Peyer's patch (tissue), 4 donors: ENCODE data around the gene LMLN. TPM values are rescaled to one million over a fixed set of nuclear protein-coding genes. Genes with fewer than 3 reads are reported as not detected.
"Not testable (repeated sequence)": the region's sequence is repeated elsewhere in the genome, so short reads cannot be mapped to it uniquely, and the experiment has no call there.

Source experiments
- DNase-seq, 3 donors: peaks; one replicate each; pipeline ENCODE4 v3.0.0-alpha.2; 2017 to 2019
- H3K27ac ChIP-seq, 4 donors: fragments of 200-600 bp; sonication (generic); one replicate each; pipeline ENCODE4 v1.5.1; 2016 to 2019
- H3K27me3 ChIP-seq, 2 donors: fragments of 200-600 bp; sonication (generic); one replicate each; pipeline ENCODE4 v1.5.1; 2019
- H3K36me3 ChIP-seq, 3 donors: fragments of 200-600 bp; sonication (generic); one replicate each; pipeline ENCODE4 v1.5.1; 2016 to 2019
- H3K4me1 ChIP-seq, 4 donors: fragments of 200-600 bp; sonication (generic); one replicate each; pipeline ENCODE4 v1.5.1; 2016 to 2019
- H3K4me3 ChIP-seq, 4 donors: fragments of 200-600 bp; sonication (generic); 1 replicate in 3 of 4; 2 replicates in 1 of 4; pipeline ENCODE4 v1.5.1; 2016 to 2019; ENCODE audit warnings: mild to moderate bottlenecking in 1 of 4
- H3K9me3 ChIP-seq, 4 donors: fragments of 200-600 bp; sonication (generic); one replicate each; pipeline ENCODE4 v1.5.1; 2016 to 2019; ENCODE audit warnings: mild to moderate bottlenecking in 1 of 4
- CTCF ChIP-seq, 6 experiments: fragments of 450-650 bp in 4 of 6; fragments of 200-600 bp in 2 of 6; sonication (generic) in 1 of 6; IDR thresholded peaks; one replicate each; pipeline ENCODE4 v1.5.1; 2017 to 2019; ENCODE audit warnings: antibody characterized with exemption in 6 of 6, mild to moderate bottlenecking in 3 of 6, moderate library complexity in 1 of 6
- POLR2A ChIP-seq, 2 donors: fragments of 450-650 bp; IDR thresholded peaks; one replicate each; pipeline ENCODE4 v1.5.1; 2017; ENCODE audit warnings: antibody characterized with exemption in 2 of 2, mild to moderate bottlenecking in 2 of 2, moderate library complexity in 2 of 2
- total RNA-seq, 4 donors: library from RNA; depleted of rRNA; stranded (reverse); fragments of >200 nt; gene quantifications; one replicate each; pipeline ENCODE4 v1.1.0, GENCODE V29; 2016

LMLN gene
- total RNA-seq, 4 donors from 2014 or later, result 0.83 to 6.2 (median 4.2) TPM

- no peaks in the 10 kb centered on the region for H3K9me3 ChIP-seq
- H3K27ac ChIP-seq, result peak overlapping the region; percentile 59 to 70 (median 67)
- H3K27me3 ChIP-seq, result no peaks in the 10 kb centered on the region
- H3K36me3 ChIP-seq, result peaks cover 0 to 5% (median 0%) of the 10 kb centered on the region in 3 donors
- H3K4me1 ChIP-seq, result peaks cover 0 to 18% (median 5%) of the 10 kb centered on the region in 4 donors
- TF ChIP-seq CTCF (IDR thresholded peaks at IDR 0.05) (no peak), POLR2A (IDR thresholded peaks at IDR 0.05) (no peak)
- H3K4me3 ChIP-seq, result peak overlapping the region; percentile 71 to 86 (median 84)
- no peak for DNase-seq
Measured at GRCh38 chr3:197960694-197961581, 921 bp downstream of the LMLN start.

DNA sequence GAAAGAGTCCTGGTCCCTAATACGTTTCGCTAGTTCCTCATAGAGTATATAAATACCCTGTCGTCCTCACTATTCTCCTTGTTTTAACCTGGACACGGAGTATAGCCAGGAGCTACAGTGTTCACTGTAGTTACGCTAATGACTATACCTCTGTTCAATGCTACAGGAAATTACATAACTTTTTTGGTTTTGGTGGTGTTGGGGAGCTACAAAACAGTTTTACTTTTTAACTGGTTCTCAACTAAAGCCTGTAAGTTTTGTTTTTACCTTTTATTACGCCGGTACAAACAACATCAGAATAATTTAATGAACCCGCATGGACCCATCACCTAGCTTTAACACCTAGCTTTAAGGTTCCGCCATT is 1.5 kb downstream of the LMLN start:
- Histone ChIP-seq H3K4me3 (no peak overlapping the region), H3K4me1 (peaks cover 0 to 18% (median 5%) of the 10 kb centered on the region in 4 donors), H3K27me3 (no peaks in the 10 kb centered on the region), H3K27ac (no peak overlapping the region), H3K36me3 (no peaks in the 10 kb centered on the region), H3K9me3 (no peaks in the 10 kb centered on the region)
- DNase-seq, result no peak
- no peak for TF ChIP-seq POLR2A (IDR thresholded peaks at IDR 0.05)
- no peak for TF ChIP-seq CTCF (IDR thresholded peaks at IDR 0.05)

DNA sequence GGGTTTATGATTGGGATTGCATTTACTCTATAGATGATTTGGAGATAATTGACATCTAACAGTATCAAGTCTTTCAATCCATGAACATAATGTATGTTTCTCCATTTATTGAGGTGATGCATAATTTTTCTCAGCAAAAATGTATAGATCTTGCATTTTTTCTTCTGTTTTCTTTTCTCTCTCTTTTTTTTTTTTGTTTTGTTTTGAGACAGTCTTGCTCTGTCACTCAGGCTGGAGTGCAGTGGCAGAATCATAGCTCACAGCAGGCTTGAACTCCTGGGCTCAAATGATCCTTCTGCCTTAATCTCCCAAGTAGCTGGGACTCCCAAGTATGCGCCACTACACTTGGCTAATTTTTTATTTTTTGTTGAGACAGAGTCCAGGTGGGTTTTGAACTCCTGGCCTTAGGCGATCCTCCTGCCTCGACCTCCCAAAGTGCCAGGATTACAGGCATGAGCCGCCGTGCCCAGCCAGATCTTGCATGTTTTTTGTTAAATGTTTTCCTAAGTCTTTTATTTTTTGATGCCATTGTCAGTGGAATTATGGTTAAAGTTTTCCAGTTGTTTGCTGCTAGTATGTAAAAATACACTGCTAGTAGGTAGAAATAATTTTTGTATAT is 3.1 kb downstream of the LMLN start:
- TF ChIP-seq POLR2A (IDR thresholded peaks at IDR 0.05), result no peak
- no peak for TF ChIP-seq CTCF (IDR thresholded peaks at IDR 0.05)
- H3K36me3 ChIP-seq, result no peaks in the 10 kb centered on the region

DNA sequence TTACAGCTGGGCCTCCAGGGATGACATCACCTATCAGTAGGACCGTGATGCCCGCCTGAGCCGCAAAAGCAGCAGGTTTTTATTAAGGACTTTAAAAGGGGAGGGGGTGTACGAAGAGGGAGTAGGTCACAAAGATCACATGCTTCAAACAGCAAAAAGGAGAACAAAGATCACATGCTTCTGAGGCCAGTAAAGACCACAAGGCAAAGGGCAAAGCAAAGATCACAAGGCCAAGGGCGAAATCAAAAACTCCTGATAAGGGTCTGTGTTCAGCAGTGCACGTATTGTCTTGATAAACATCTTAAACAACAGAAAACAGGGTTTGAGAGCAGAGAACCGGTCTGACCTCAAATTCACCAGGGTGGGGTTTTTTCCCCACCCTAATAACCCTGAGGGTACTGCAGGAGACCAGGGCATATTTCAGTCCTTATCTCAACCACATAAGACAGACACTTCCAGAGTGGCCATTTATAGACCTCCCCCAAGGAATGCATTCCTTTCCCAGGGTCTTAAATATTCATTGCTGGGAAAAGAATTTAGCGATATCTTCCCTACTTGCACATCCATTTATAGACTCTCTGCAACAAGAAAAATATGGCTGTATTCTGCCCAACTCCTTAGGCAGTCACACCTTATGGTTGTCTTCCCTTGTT is 7.4 kb downstream of the LMLN start:
- DNase-seq, H3K4me3 ChIP-seq, H3K27me3 ChIP-seq, H3K27ac ChIP-seq, H3K9me3 ChIP-seq, H3K36me3 ChIP-seq, H3K4me1 ChIP-seq: not testable (repeated sequence)

More for the DNA sequence above, 3.1 kb downstream of the LMLN start:
- H3K4me1 ChIP-seq, result peaks cover 0 to 18% (median 5%) of the 10 kb centered on the region in 4 donors
- H3K27me3 ChIP-seq, result no peaks in the 10 kb centered on the region
- H3K9me3 ChIP-seq, result peaks cover 0 to 6% (median 0%) of the 10 kb centered on the region in 4 donors
- H3K4me3 ChIP-seq, result no peak overlapping the region
- no peak overlapping the region for H3K27ac ChIP-seq
- no peak for DNase-seq

GRCh38 chr3:197970588-197970987 is 10.6 kb downstream of the LMLN start:
- H3K27me3 ChIP-seq, result no peaks in the 10 kb centered on the region
- H3K36me3 ChIP-seq, result no peaks in the 10 kb centered on the region
- TF ChIP-seq POLR2A (IDR thresholded peaks at IDR 0.05) (no peak), CTCF (IDR thresholded peaks at IDR 0.05) (no peak)
- peaks cover 0 to 6% (median 0%) of the 10 kb centered on the region in 4 donors for H3K9me3 ChIP-seq
- no peak for DNase-seq
- no peak overlapping the region for H3K27ac ChIP-seq
- no peaks in the 10 kb centered on the region for H3K4me1 ChIP-seq
- no peak overlapping the region for H3K4me3 ChIP-seq

GRCh38 chr3:197974016-197974415 is 14.0 kb downstream of the LMLN start:
- peaks cover 0 to 10% (median 0%) of the 10 kb centered on the region in 3 donors for H3K36me3 ChIP-seq
- no peaks in the 10 kb centered on the region for H3K4me1 ChIP-seq
- H3K4me3 ChIP-seq, result no peak overlapping the region
- no peak for DNase-seq
- no peaks in the 10 kb centered on the region for H3K27me3 ChIP-seq
- TF ChIP-seq CTCF (IDR thresholded peaks at IDR 0.05) (no peak), POLR2A (IDR thresholded peaks at IDR 0.05) (no peak)
- no peaks in the 10 kb centered on the region for H3K9me3 ChIP-seq
- no peak overlapping the region for H3K27ac ChIP-seq
